ENCODE data around the gene CDCP2.
"Not testable (repeated sequence)": the region's sequence is repeated elsewhere in the genome, so short reads cannot be mapped to it uniquely, and the experiment has no call there.

Gene CDCP2

GRCh38 chr1:54172614-54173599 is 20.1 kb upstream of the CDCP2 start:
- Histone ChIP-seq H3K36me3 (ENCODE audit: insufficient read depth, low read length) (no peaks in the 10 kb centered on the region), H3K9ac (ENCODE audit: insufficient read length) (no peak overlapping the region), H3K27ac (no peak overlapping the region), H3K9me3 (ENCODE audit: low read depth, low read length) (no peaks in the 10 kb centered on the region), H3K4me3 (no peak overlapping the region)
- no peak for DNase-seq (ENCODE audit: low read depth, low spot score)
- TF ChIP-seq POLR2AphosphoS5 (IDR thresholded peaks at IDR 0.05; ENCODE audit: borderline replicate concordance, low read depth, low read length) (no peak), FOXP2 (optimal IDR thresholded peaks at IDR 0.05; ENCODE audit: control extremely low read depth, extremely low read length, insufficient read depth) (no peak), EZH2 (IDR thresholded peaks at IDR 0.05) (no peak)

- DNase-seq (ENCODE audit: low read depth, low spot score) = no peak
- H3K36me3 ChIP-seq (ENCODE audit: insufficient read depth, low read length) = no peaks in the 10 kb centered on the region
- H3K4me3 ChIP-seq = no peak overlapping the region
- H3K27ac ChIP-seq = no peak overlapping the region
- no peak for TF ChIP-seq EZH2 (IDR thresholded peaks at IDR 0.05)
- no peaks in the 10 kb centered on the region for H3K9me3 ChIP-seq (ENCODE audit: low read depth, low read length)
- H3K9ac ChIP-seq (ENCODE audit: insufficient read length) = no peak overlapping the region
Observed at GRCh38 chr1:54171606-54172005, 18.8 kb upstream of the CDCP2 start.

DNA sequence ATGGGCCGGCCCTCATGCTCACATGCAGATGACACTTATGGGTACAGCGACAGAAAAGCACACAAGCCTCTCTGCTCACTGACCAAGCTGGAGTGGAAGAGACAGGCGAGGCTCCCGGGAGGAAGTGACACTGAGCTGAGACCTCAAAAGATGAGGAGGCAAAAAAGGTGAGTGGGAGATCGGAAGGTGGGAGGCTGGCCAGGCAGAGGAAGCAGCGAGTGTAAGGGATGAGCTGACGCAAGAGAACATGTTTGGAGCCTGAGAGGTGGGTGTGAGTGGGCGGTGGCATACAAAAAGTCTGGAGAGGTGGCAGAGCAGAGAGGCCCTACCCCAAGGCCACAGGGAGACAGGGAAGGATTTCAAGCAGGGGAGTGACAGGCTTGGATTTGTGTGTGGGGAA is 18.2 kb upstream of the CDCP2 start:
- DNase-seq (ENCODE audit: low read depth, low spot score) = no peak
- no peak for TF ChIP-seq POLR2AphosphoS5 (IDR thresholded peaks at IDR 0.05; ENCODE audit: borderline replicate concordance, low read depth, low read length)
- TF ChIP-seq FOXP2 (optimal IDR thresholded peaks at IDR 0.05; ENCODE audit: control extremely low read depth, extremely low read length, insufficient read depth) = no peak
- TF ChIP-seq EZH2 (IDR thresholded peaks at IDR 0.05) = no peak
- Histone ChIP-seq H3K9ac (ENCODE audit: insufficient read length) (no peak overlapping the region), H3K4me3 (no peak overlapping the region), H3K27ac (no peak overlapping the region), H3K36me3 (ENCODE audit: insufficient read depth, low read length) (no peaks in the 10 kb centered on the region), H3K9me3 (ENCODE audit: low read depth, low read length) (no peaks in the 10 kb centered on the region)

GRCh38 chr1:54169068-54169467 is 16.3 kb upstream of the CDCP2 start:
- H3K4me3 ChIP-seq = no peak overlapping the region
- no peaks in the 10 kb centered on the region for H3K9me3 ChIP-seq (ENCODE audit: low read depth, low read length)
- no peaks in the 10 kb centered on the region for H3K36me3 ChIP-seq (ENCODE audit: insufficient read depth, low read length)
- no peak overlapping the region for H3K27ac ChIP-seq
- no peak for DNase-seq (ENCODE audit: low read depth, low spot score)
- H3K9ac ChIP-seq (ENCODE audit: insufficient read length) = no peak overlapping the region
- no peak for TF ChIP-seq FOXP2 (optimal IDR thresholded peaks at IDR 0.05; ENCODE audit: control extremely low read depth, extremely low read length, insufficient read depth)
- no peak for TF ChIP-seq POLR2AphosphoS5 (IDR thresholded peaks at IDR 0.05; ENCODE audit: borderline replicate concordance, low read depth, low read length)
- TF ChIP-seq EZH2 (IDR thresholded peaks at IDR 0.05) = no peak

GRCh38 chr1:54168206-54168965 is 15.6 kb upstream of the CDCP2 start:
- TF ChIP-seq FOXP2 (optimal IDR thresholded peaks at IDR 0.05; ENCODE audit: control extremely low read depth, extremely low read length, insufficient read depth) = no peak
- Histone ChIP-seq H3K36me3 (ENCODE audit: insufficient read depth, low read length) (no peaks in the 10 kb centered on the region), H3K9ac (ENCODE audit: insufficient read length) (no peak overlapping the region), H3K27ac (no peak overlapping the region), H3K9me3 (ENCODE audit: low read depth, low read length) (no peaks in the 10 kb centered on the region), H3K4me3 (no peak overlapping the region)
- DNase-seq (ENCODE audit: low read depth, low spot score) = no peak

DNA sequence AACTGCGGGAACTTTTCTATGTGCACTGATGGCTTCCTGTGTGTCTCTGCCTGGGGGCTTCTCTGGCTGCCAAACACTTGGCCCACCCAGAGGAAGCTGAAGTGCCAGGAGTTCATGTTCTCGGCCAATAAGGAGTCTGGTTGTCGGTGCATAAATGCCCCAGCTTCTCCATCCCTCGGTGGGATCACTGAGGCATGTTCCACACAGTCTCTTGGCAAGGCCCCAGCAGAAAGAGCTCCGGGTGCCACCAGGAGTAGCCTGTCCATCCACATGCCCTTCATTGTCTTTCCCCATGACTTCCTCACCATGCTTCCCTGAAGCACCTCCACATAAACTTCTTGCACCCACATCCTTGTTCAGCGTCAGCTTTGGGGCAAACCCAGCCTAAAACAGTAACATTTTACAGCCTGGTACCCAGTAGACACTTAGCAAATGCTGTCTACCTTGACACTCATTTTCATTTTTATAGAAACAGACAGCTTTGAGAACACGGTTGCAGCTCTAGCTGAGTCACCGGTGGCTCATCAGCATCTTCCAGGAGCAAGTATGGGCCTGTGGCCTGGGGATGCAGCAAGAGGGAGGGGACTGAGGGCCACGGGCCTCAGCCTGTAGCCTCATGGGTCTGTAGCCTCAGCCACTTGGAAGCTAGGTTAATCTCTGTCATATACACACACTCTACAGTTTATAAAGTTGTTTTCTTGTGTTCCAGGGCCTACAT is 14.8 kb upstream of the CDCP2 start:
- no peaks in the 10 kb centered on the region for H3K36me3 ChIP-seq (ENCODE audit: insufficient read depth, low read length)
- TF ChIP-seq POLR2AphosphoS5 (IDR thresholded peaks at IDR 0.05; ENCODE audit: borderline replicate concordance, low read depth, low read length) (no peak), FOXP2 (optimal IDR thresholded peaks at IDR 0.05; ENCODE audit: control extremely low read depth, extremely low read length, insufficient read depth) (no peak), EZH2 (IDR thresholded peaks at IDR 0.05) (no peak)
- H3K4me3 ChIP-seq = no peak overlapping the region
- H3K9me3 ChIP-seq (ENCODE audit: low read depth, low read length) = no peaks in the 10 kb centered on the region
- no peak for DNase-seq (ENCODE audit: low read depth, low spot score)
- H3K9ac ChIP-seq (ENCODE audit: insufficient read length) = no peak overlapping the region
- H3K27ac ChIP-seq = no peak overlapping the region

GRCh38 chr1:54166357-54166756 is 13.6 kb upstream of the CDCP2 start:
- H3K4me3 ChIP-seq; H3K36me3 ChIP-seq (ENCODE audit: insufficient read depth, low read length); H3K9ac ChIP-seq (ENCODE audit: insufficient read length); DNase-seq (ENCODE audit: low read depth, low spot score); H3K27ac ChIP-seq; H3K9me3 ChIP-seq (ENCODE audit: low read depth, low read length): not testable (repeated sequence)

- H3K4me3 ChIP-seq = no peak overlapping the region
- H3K36me3 ChIP-seq (ENCODE audit: insufficient read depth, low read length) = no peaks in the 10 kb centered on the region
- DNase-seq (ENCODE audit: low read depth, low spot score) = no peak
- H3K9me3 ChIP-seq (ENCODE audit: low read depth, low read length) = no peaks in the 10 kb centered on the region
- H3K27ac ChIP-seq = no peak overlapping the region
- TF ChIP-seq EZH2 (IDR thresholded peaks at IDR 0.05) (no peak), FOXP2 (optimal IDR thresholded peaks at IDR 0.05; ENCODE audit: control extremely low read depth, extremely low read length, insufficient read depth) (no peak), POLR2AphosphoS5 (IDR thresholded peaks at IDR 0.05; ENCODE audit: borderline replicate concordance, low read depth, low read length) (no peak)
- H3K9ac ChIP-seq (ENCODE audit: insufficient read length) = no peak overlapping the region
Observed at GRCh38 chr1:54165146-54165545, 12.3 kb upstream of the CDCP2 start.
